SK-N-SH (cell line): ENCODE measurements around the gene KIF18A. TPM values are rescaled to one million over a fixed set of nuclear protein-coding genes. Genes with fewer than 3 reads are reported as not detected.

ENCODE experiments used
- CTCF ChIA-PET: fragments of 300-600, 350-600 bp; formaldehyde crosslinking; extraction: SDS; loops from one replicate; lab custom pipeline; 2021; lab: Yijun Ruan, JAX
- POLR2A ChIA-PET: fragments of 350-600 bp; sonication (Branson Sonifier 250); formaldehyde crosslinking; extraction: SDS; loops from one replicate; lab custom pipeline; 2020; ENCODE audit warnings: antibody characterized with exemption, inconsistent platforms; lab: Yijun Ruan, JAX
- DNase-seq: peaks from one replicate; pipeline ENCODE4 v3.0.0; 2012
- H2AFZ ChIP-seq: fragments of 200-600 bp; sonication (generic); 2 replicates; pipeline ENCODE4 v1.8.1; 2016; ENCODE audit warnings: antibody characterized with exemption, mild to moderate bottlenecking, low read depth
- H3F3A ChIP-seq: fragments of 200-600 bp; sonication (generic); replicated peaks from 2 replicates; pipeline ENCODE3; 2016; ENCODE audit warnings: antibody characterized with exemption, mild to moderate bottlenecking; ENCODE audit not compliant: insufficient read depth
- H3K27ac ChIP-seq, 2 experiments: fragments of 200-500 bp in 1 of 2; fragments of 200-600 bp in 1 of 2; sonication (Bioruptor generic) in 1 of 2; sonication (generic), shearing (Covaris generic) in 1 of 2; 2 replicates each; pipeline versions ENCODE4 v1.5.1 to v1.6.1; 2014 to 2016; ENCODE audit warnings: low read depth in 2 of 2, inconsistent platforms in 1 of 2, low read length in 1 of 2, mild to moderate bottlenecking in 1 of 2, mixed read lengths in 1 of 2
- H3K27me3 ChIP-seq: fragments of 200-600 bp; sonication (generic), shearing (Covaris generic); 2 replicates; pipeline ENCODE4 v1.6.1; 2016; ENCODE audit warnings: mixed run types; ENCODE audit not compliant: insufficient read depth
- H3K36me3 ChIP-seq, 2 experiments: fragments of 200-500 bp in 1 of 2; fragments of 200-600 bp in 1 of 2; sonication (Bioruptor generic) in 1 of 2; sonication (generic) in 1 of 2; replicated peaks in 1 of 2; 2 replicates each; pipeline versions ENCODE3 to v1.5.1; 2014 to 2016; ENCODE audit warnings: low read length in 1 of 2, mild to moderate bottlenecking in 1 of 2; ENCODE audit not compliant: insufficient read depth in 2 of 2, control insufficient read depth in 1 of 2
- H3K4me1 ChIP-seq, 2 experiments: fragments of 200-500 bp in 1 of 2; fragments of 200-600 bp in 1 of 2; sonication (Bioruptor generic) in 1 of 2; sonication (generic), shearing (Covaris generic) in 1 of 2; 2 replicates each; pipeline versions ENCODE4 v1.5.1 to v1.6.1; 2014 to 2016; ENCODE audit warnings: low read depth in 1 of 2, low read length in 1 of 2, mixed run types in 1 of 2; ENCODE audit not compliant: insufficient read depth in 2 of 2, control insufficient read depth in 1 of 2
- H3K4me2 ChIP-seq: fragments of 200-600 bp; sonication (generic), shearing (Covaris generic); 2 replicates; pipeline ENCODE4 v1.6.1; 2017; ENCODE audit warnings: mixed run types
- H3K4me3 ChIP-seq, 2 experiments: fragments of 200-500 bp in 1 of 2; fragments of 200-600 bp in 1 of 2; sonication (Bioruptor generic) in 1 of 2; sonication (generic), shearing (Covaris generic) in 1 of 2; 2 replicates each; pipeline versions ENCODE4 v1.5.1 to v1.8.1; 2014 to 2016; ENCODE audit warnings: low read depth in 2 of 2, inconsistent platforms in 1 of 2, low read length in 1 of 2, mild to moderate bottlenecking in 1 of 2, mixed read lengths in 1 of 2, moderate library complexity in 1 of 2
- H3K79me2 ChIP-seq: fragments of 200-600 bp; sonication (generic); 2 replicates; pipeline ENCODE4 v1.8.1; 2017; ENCODE audit warnings: mild to moderate bottlenecking; ENCODE audit not compliant: insufficient read depth
- H3K9ac ChIP-seq: fragments of 200-600 bp; sonication (generic); 2 replicates; pipeline ENCODE4 v1.6.1; 2017; ENCODE audit warnings: mixed run types
- H3K9me2 ChIP-seq: fragments of 200-600 bp; sonication (generic); 2 replicates; pipeline ENCODE4 v1.6.1; 2017; ENCODE audit warnings: mixed run types
- H3K9me3 ChIP-seq: fragments of 200-600 bp; sonication (generic); 2 replicates; pipeline ENCODE4 v1.6.1; 2017; ENCODE audit warnings: mixed run types, mild to moderate bottlenecking, moderate library complexity
- H4K20me1 ChIP-seq: fragments of 200-600 bp; sonication (generic); 2 replicates; pipeline ENCODE4 v1.6.1; 2017; ENCODE audit warnings: mild to moderate bottlenecking, mixed run types; ENCODE audit not compliant: insufficient read depth
- CHD2 ChIP-seq: fragments of 150-350 bp; IDR thresholded peaks from 2 replicates; pipeline ENCODE4 v1.6.1; 2018; ENCODE audit warnings: low read length; ENCODE audit not compliant: partially characterized antibody
- EP300 ChIP-seq, 2 experiments: IDR thresholded peaks; 2 replicates each; pipeline versions ENCODE4 v1.4.0 to v1.6.1; 2012; ENCODE audit warnings: borderline replicate concordance in 1 of 2, low read depth in 1 of 2, low read length in 1 of 2
- EZH2phosphoT487 ChIP-seq: fragments of 200-600 bp; sonication (generic); IDR thresholded peaks from 2 replicates; pipeline ENCODE4 v1.6.1; 2017; ENCODE audit warnings: low read depth, mixed run types, mild to moderate bottlenecking, antibody characterized with exemption, moderate library complexity, borderline replicate concordance
- FOSL2 ChIP-seq: IDR thresholded peaks from 2 replicates; pipeline ENCODE4 v1.4.0; 2012; ENCODE audit warnings: low read depth, mild to moderate bottlenecking, moderate library complexity, borderline replicate concordance
- FOXM1 ChIP-seq: IDR thresholded peaks from 2 replicates; pipeline ENCODE4 v1.4.0; 2012; ENCODE audit warnings: low read depth, mild to moderate bottlenecking
- GABPA ChIP-seq: IDR thresholded peaks from 2 replicates; pipeline ENCODE4 v1.4.0; 2012; ENCODE audit warnings: low read depth, mild to moderate bottlenecking
- JUND ChIP-seq: IDR thresholded peaks from 2 replicates; pipeline ENCODE4 v1.4.0; 2012
- NRF1 ChIP-seq: IDR thresholded peaks from 2 replicates; pipeline ENCODE4 v1.6.1; 2012; ENCODE audit warnings: low read depth, mild to moderate bottlenecking, low read length
- POLR2AphosphoS5 ChIP-seq: IDR thresholded peaks from 2 replicates; pipeline ENCODE4 v1.6.1; 2012; ENCODE audit warnings: low read depth, low read length
- RAD21 ChIP-seq: IDR thresholded peaks from 2 replicates; pipeline ENCODE4 v1.6.1; 2012; ENCODE audit warnings: mild to moderate bottlenecking, low read length
- RXRA ChIP-seq: IDR thresholded peaks from 2 replicates; pipeline ENCODE4 v1.4.0; 2012; ENCODE audit warnings: low read depth, mild to moderate bottlenecking, borderline replicate concordance
- SIN3A ChIP-seq: IDR thresholded peaks from 2 replicates; pipeline ENCODE4 v1.6.1; 2012; ENCODE audit warnings: low read depth, mild to moderate bottlenecking, low read length, moderate library complexity, borderline replicate concordance
- SMC3 ChIP-seq: IDR thresholded peaks from 2 replicates; pipeline ENCODE4 v1.6.1; 2012; ENCODE audit warnings: low read depth, low read length, improper control_type of control experiment
- TAF1 ChIP-seq: IDR thresholded peaks from 2 replicates; pipeline ENCODE4 v1.6.1; 2012; ENCODE audit warnings: low read depth, mild to moderate bottlenecking, low read length, moderate library complexity, borderline replicate concordance
- TCF12 ChIP-seq: IDR thresholded peaks from 2 replicates; pipeline ENCODE4 v1.4.0; 2012
- YY1 ChIP-seq: IDR thresholded peaks from 2 replicates; pipeline ENCODE4 v1.4.0; 2012; ENCODE audit warnings: low read depth, mild to moderate bottlenecking
- WGBS: methylation state at CpG from one replicate; pipeline ENCODE4 v1.1.6; 2017; ENCODE audit warnings: low lambda C conversion rate; 5-methylcytosine and 5-hydroxymethylcytosine counted together
- polyA plus RNA-seq, 3 experiments: library from polyadenylated mRNA; depleted of rRNA; stranded (reverse); fragments of >200 nt; gene quantifications; 2 replicates each; pipeline ENCODE4 v1.2.3, GENCODE V29; 2012
- TF ChIP-seq, protein P1 (sequence below): IDR thresholded peaks from 2 replicates; pipeline ENCODE4 v1.4.0; 2012; ENCODE audit warnings: low read depth, borderline replicate concordance
- TF ChIP-seq, protein P2 (sequence below): fragments of 150-350 bp; IDR thresholded peaks from 2 replicates; pipeline ENCODE4 v1.6.1; 2017; ENCODE audit warnings: antibody characterized with exemption, low read length, low read depth, borderline replicate concordance
- TF ChIP-seq, protein P3 (sequence below): IDR thresholded peaks from 2 replicates; pipeline ENCODE4 v1.4.0; 2012; ENCODE audit warnings: low read depth, borderline replicate concordance
- TF ChIP-seq, protein P4 (sequence below): IDR thresholded peaks from 2 replicates; pipeline ENCODE4 v1.4.0; 2012; ENCODE audit warnings: low read depth

KIF18A gene
- polyA plus RNA-seq, 1 of the 3 experiments (the other 2 are of a cell fraction): 3.8 TPM

DNA sequence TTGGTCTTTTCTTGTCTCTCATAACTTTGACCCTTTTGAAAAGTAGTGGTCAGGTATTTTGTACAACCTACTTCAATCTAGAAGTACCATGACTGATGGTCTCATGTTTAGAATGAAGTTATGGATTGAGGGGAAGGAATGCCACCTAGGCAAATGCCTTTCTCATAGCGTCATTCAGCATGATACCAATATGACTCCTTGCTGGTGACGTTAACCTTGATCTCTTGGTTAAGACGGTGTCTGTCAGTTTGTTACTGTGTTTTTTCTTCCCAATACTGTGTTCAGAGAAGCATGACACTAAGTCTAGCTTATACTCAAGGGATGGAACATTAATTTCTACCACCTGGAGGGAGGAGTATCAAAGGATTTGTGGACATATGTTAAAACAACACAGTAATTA lies 130.9 kb downstream of the KIF18A start:
- no peak overlapping the region for H2AFZ ChIP-seq
- no peak overlapping the region for H3K4me3 ChIP-seq
- no peaks in the 10 kb centered on the region for H3K9me2 ChIP-seq
- H3K79me2 ChIP-seq: no peaks in the 10 kb centered on the region
- no peaks in the 10 kb centered on the region for H3K36me3 ChIP-seq
- TF ChIP-seq, protein P1, sequence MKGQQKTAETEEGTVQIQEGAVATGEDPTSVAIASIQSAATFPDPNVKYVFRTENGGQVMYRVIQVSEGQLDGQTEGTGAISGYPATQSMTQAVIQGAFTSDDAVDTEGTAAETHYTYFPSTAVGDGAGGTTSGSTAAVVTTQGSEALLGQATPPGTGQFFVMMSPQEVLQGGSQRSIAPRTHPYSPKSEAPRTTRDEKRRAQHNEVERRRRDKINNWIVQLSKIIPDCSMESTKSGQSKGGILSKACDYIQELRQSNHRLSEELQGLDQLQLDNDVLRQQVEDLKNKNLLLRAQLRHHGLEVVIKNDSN: no peak
- TF ChIP-seq CHD2: no peak
- TF ChIP-seq FOSL2: no peak
- TF ChIP-seq, protein P2, sequence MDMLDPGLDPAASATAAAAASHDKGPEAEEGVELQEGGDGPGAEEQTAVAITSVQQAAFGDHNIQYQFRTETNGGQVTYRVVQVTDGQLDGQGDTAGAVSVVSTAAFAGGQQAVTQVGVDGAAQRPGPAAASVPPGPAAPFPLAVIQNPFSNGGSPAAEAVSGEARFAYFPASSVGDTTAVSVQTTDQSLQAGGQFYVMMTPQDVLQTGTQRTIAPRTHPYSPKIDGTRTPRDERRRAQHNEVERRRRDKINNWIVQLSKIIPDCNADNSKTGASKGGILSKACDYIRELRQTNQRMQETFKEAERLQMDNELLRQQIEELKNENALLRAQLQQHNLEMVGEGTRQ: no peak
- no peak for TF ChIP-seq EZH2phosphoT487
- TF ChIP-seq TCF12: no peak
- TF ChIP-seq SMC3: no peak
- TF ChIP-seq FOXM1: no peak
- H3K27me3 ChIP-seq: no peaks in the 10 kb centered on the region
- POLR2A ChIA-PET: no interaction called here
- H3F3A ChIP-seq: no peaks in the 10 kb centered on the region
- H3K9ac ChIP-seq: no peak overlapping the region
- DNase-seq: no peak
- CTCF ChIA-PET: no interaction called here
- H3K4me2 ChIP-seq: no peak overlapping the region
- no peaks in the 10 kb centered on the region for H3K9me3 ChIP-seq
- H3K4me1 ChIP-seq: no peaks in the 10 kb centered on the region
- no peak overlapping the region for H3K27ac ChIP-seq
- H4K20me1 ChIP-seq: no peaks in the 10 kb centered on the region
- 68% methylated on average over 3 of the region's 3 CpGs for whole genome bisulfite sequencing

DNA sequence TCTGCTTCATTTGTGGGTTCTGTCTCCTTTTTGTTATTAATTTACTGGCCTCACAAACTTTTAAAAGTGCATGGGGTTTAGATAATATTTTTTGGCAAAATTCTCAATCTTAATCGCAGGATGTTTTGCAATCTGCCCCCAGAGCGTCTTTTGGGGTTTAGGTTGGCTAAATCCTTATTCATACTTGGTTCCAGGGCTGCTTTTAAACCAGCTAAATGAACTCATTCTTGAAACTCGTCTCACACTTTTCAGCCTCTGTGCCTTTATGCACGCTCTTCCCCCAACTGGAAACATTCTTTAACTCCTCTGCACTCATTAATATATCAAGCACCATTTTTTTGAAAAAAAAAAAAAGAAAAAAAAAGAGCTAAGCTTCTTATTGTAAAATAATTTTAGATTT lies 131.7 kb downstream of the KIF18A start:
- Histone ChIP-seq H3K9ac (no peak overlapping the region), H3K36me3 (no peaks in the 10 kb centered on the region), H4K20me1 (no peaks in the 10 kb centered on the region), H3K9me2 (no peaks in the 10 kb centered on the region), H3K4me3 (no peak overlapping the region), H3F3A (no peaks in the 10 kb centered on the region), H2AFZ (no peak overlapping the region), H3K4me1 (no peaks in the 10 kb centered on the region), H3K9me3 (no peaks in the 10 kb centered on the region), H3K27ac (no peak overlapping the region), H3K79me2 (no peaks in the 10 kb centered on the region), H3K27me3 (no peaks in the 10 kb centered on the region), H3K4me2 (no peak overlapping the region)
- TF ChIP-seq TAF1 (no peak), FOXM1 (no peak), RXRA (no peak), EP300 (IDR thresholded peaks at IDR 0.05; ENCODE audit: borderline replicate concordance in 1 of 2, low read depth in 1 of 2, low read length in 1 of 2) (no peak), EZH2phosphoT487 (no peak), RAD21 (no peak), GABPA (no peak), NRF1 (no peak), FOSL2 (no peak), JUND (no peak), YY1 (no peak), SIN3A (no peak), POLR2AphosphoS5 (no peak)
- TF ChIP-seq, protein P3, sequence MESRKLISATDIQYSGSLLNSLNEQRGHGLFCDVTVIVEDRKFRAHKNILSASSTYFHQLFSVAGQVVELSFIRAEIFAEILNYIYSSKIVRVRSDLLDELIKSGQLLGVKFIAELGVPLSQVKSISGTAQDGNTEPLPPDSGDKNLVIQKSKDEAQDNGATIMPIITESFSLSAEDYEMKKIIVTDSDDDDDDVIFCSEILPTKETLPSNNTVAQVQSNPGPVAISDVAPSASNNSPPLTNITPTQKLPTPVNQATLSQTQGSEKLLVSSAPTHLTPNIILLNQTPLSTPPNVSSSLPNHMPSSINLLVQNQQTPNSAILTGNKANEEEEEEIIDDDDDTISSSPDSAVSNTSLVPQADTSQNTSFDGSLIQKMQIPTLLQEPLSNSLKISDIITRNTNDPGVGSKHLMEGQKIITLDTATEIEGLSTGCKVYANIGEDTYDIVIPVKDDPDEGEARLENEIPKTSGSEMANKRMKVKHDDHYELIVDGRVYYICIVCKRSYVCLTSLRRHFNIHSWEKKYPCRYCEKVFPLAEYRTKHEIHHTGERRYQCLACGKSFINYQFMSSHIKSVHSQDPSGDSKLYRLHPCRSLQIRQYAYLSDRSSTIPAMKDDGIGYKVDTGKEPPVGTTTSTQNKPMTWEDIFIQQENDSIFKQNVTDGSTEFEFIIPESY: no peak
- TF ChIP-seq, protein P4, sequence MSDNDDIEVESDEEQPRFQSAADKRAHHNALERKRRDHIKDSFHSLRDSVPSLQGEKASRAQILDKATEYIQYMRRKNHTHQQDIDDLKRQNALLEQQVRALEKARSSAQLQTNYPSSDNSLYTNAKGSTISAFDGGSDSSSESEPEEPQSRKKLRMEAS: no peak
- POLR2A ChIA-PET: no interaction called here
- WGBS: 55% methylated on average over 4 of the region's 4 CpGs
- no peak for DNase-seq
- CTCF ChIA-PET: no interaction called here
